ENCODE data around the gene DNAI2.

Gene DNAI2

DNA sequence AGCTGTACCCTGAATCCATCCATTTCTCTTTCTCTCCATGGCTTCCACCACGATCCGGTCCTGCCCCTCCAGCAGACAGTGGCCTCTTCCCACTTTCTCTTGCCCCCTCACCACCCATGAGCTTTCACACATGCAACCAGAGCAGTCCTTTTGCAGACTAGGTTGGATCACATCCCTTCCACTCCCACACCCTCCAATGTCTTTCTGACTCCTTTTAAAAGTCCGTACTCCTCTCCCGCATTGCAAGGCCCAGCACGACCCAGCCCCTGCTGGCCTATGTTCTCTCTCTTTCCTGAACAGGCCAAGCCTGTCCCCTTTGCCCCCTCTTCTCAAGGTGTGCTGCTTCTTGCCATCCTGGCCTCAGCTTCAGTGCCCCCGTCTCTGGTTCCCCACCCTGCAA lies 22.5 kb upstream of the DNAI2 start:
- Histone ChIP-seq H3K36me3 (ENCODE audit: insufficient read depth, low read length) (no peaks in the 10 kb centered on the region), H2AFZ (ENCODE audit: low read length) (no peak overlapping the region), H4K20me1 (ENCODE audit: insufficient read depth, low read length, poor library complexity, severe bottlenecking) (no peaks in the 10 kb centered on the region), H3K9ac (ENCODE audit: low read depth, low read length, poor library complexity, severe bottlenecking) (no peak overlapping the region), H3K9me2 (replicated peaks; ENCODE audit: low read depth, low read length) (no peaks in the 10 kb centered on the region), H3K4me1 (ENCODE audit: insufficient read depth, low read length, poor library complexity, severe bottlenecking) (no peaks in the 10 kb centered on the region), H3K4me2 (ENCODE audit: low read depth, low read length, poor library complexity, severe bottlenecking) (no peak overlapping the region), H3K4me3 (ENCODE audit: low read length, poor library complexity, severe bottlenecking) (no peak overlapping the region), H3F3A (ENCODE audit: low read depth) (no peaks in the 10 kb centered on the region), H3K79me2 (ENCODE audit: insufficient read depth, low read length) (no peaks in the 10 kb centered on the region), H3K9me3 (ENCODE audit: insufficient read depth, low read depth, low read length) (no peaks in the 10 kb centered on the region), H3K27me3 (ENCODE audit: insufficient read depth, low read length, poor library complexity, severe bottlenecking) (no peaks in the 10 kb centered on the region)
- TF ChIP-seq EZH2phosphoT487 (IDR thresholded peaks at IDR 0.05; ENCODE audit: borderline replicate concordance) = no peak
- TF ChIP-seq, protein P1, sequence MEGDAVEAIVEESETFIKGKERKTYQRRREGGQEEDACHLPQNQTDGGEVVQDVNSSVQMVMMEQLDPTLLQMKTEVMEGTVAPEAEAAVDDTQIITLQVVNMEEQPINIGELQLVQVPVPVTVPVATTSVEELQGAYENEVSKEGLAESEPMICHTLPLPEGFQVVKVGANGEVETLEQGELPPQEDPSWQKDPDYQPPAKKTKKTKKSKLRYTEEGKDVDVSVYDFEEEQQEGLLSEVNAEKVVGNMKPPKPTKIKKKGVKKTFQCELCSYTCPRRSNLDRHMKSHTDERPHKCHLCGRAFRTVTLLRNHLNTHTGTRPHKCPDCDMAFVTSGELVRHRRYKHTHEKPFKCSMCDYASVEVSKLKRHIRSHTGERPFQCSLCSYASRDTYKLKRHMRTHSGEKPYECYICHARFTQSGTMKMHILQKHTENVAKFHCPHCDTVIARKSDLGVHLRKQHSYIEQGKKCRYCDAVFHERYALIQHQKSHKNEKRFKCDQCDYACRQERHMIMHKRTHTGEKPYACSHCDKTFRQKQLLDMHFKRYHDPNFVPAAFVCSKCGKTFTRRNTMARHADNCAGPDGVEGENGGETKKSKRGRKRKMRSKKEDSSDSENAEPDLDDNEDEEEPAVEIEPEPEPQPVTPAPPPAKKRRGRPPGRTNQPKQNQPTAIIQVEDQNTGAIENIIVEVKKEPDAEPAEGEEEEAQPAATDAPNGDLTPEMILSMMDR (conservative IDR thresholded peaks at IDR 0.05; ENCODE audit: low read length) = no peak

DNA sequence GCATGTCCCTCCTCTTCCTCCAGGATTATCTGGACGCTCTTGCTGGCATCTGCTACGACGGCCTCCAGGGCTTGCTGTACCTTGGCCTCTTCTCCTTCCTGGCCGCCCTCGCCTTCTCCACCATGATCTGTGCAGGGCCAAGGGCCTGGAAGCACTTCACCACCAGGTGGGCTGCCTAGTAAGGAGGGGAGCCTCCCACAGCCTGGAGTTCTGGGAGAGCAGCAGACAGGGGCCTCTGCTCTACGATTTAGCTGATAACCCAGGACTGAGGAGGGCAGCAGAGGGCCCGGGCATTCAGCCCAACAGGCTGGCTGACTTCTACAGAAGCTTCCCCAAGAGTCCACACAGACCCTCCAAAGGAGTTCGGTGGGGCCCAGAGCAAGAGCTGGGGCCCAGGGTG lies 21.8 kb upstream of the DNAI2 start:
- H3K36me3 ChIP-seq (ENCODE audit: insufficient read depth, low read length) = no peaks in the 10 kb centered on the region
- no peak overlapping the region for H3K9ac ChIP-seq (ENCODE audit: low read depth, low read length, poor library complexity, severe bottlenecking)
- no peaks in the 10 kb centered on the region for H3K9me2 ChIP-seq (replicated peaks; ENCODE audit: low read depth, low read length)
- no peaks in the 10 kb centered on the region for H3K9me3 ChIP-seq (ENCODE audit: insufficient read depth, low read depth, low read length)
- H3K27me3 ChIP-seq (ENCODE audit: insufficient read depth, low read length, poor library complexity, severe bottlenecking) = no peaks in the 10 kb centered on the region
- no peak overlapping the region for H3K4me2 ChIP-seq (ENCODE audit: low read depth, low read length, poor library complexity, severe bottlenecking)
- H3F3A ChIP-seq (ENCODE audit: low read depth) = no peaks in the 10 kb centered on the region
- no peaks in the 10 kb centered on the region for H4K20me1 ChIP-seq (ENCODE audit: insufficient read depth, low read length, poor library complexity, severe bottlenecking)
- no peaks in the 10 kb centered on the region for H3K4me1 ChIP-seq (ENCODE audit: insufficient read depth, low read length, poor library complexity, severe bottlenecking)
- H3K4me3 ChIP-seq (ENCODE audit: low read length, poor library complexity, severe bottlenecking) = no peak overlapping the region
- H3K79me2 ChIP-seq (ENCODE audit: insufficient read depth, low read length) = no peaks in the 10 kb centered on the region
- H2AFZ ChIP-seq (ENCODE audit: low read length) = no peak overlapping the region
- no peak for TF ChIP-seq EZH2phosphoT487 (IDR thresholded peaks at IDR 0.05; ENCODE audit: borderline replicate concordance)
- TF ChIP-seq, protein P1 (conservative IDR thresholded peaks at IDR 0.05; ENCODE audit: low read length) = no peak

DNA sequence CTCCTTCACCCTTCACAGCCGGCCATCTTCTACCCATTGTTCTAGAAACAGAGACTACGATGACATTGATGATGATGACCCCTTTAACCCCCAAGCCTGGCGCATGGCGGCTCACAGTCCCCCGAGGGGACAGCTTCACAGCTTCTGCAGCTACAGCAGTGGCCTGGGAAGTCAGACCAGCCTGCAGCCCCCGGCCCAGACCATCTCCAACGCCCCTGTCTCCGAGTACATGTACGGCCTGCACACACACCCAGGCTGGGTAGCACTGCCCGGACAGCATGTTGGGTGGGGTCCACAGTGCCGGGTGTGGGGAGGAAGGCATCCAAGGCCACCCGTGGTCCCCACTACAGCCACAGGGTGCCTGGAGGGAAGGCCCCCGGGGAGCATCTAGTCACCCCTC lies 21.0 kb upstream of the DNAI2 start:
- Histone ChIP-seq H3K9ac (ENCODE audit: low read depth, low read length, poor library complexity, severe bottlenecking) (no peak overlapping the region), H3K4me2 (ENCODE audit: low read depth, low read length, poor library complexity, severe bottlenecking) (no peak overlapping the region), H3K9me3 (ENCODE audit: insufficient read depth, low read depth, low read length) (no peaks in the 10 kb centered on the region), H3K4me3 (ENCODE audit: low read length, poor library complexity, severe bottlenecking) (no peak overlapping the region), H3K36me3 (ENCODE audit: insufficient read depth, low read length) (no peaks in the 10 kb centered on the region), H4K20me1 (ENCODE audit: insufficient read depth, low read length, poor library complexity, severe bottlenecking) (no peaks in the 10 kb centered on the region), H3K27me3 (ENCODE audit: insufficient read depth, low read length, poor library complexity, severe bottlenecking) (no peaks in the 10 kb centered on the region), H3F3A (ENCODE audit: low read depth) (no peaks in the 10 kb centered on the region), H3K9me2 (replicated peaks; ENCODE audit: low read depth, low read length) (no peaks in the 10 kb centered on the region), H3K4me1 (ENCODE audit: insufficient read depth, low read length, poor library complexity, severe bottlenecking) (no peaks in the 10 kb centered on the region), H2AFZ (ENCODE audit: low read length) (no peak overlapping the region), H3K79me2 (ENCODE audit: insufficient read depth, low read length) (no peaks in the 10 kb centered on the region)
- TF ChIP-seq, protein P1 (conservative IDR thresholded peaks at IDR 0.05; ENCODE audit: low read length) = no peak
- no peak for TF ChIP-seq EZH2phosphoT487 (IDR thresholded peaks at IDR 0.05; ENCODE audit: borderline replicate concordance)

Data from Loucy (cell line).